SJSA1 (cell line): Measurements from ENCODE around the gene BLMH. TPM values are rescaled to one million over a fixed set of nuclear protein-coding genes. Genes with fewer than 3 reads are reported as not detected.

Experiments used
- DNase-seq, 2 experiments: peaks; one replicate each; pipeline ENCODE4 v3.0.0-alpha.2; 2015 to 2020; ENCODE audit warnings: low spot score in 2 of 2, low read depth in 1 of 2
- H3K27ac ChIP-seq: fragments of 250-450 bp; sonication (Bioruptor Pico); 2 replicates; pipeline ENCODE4 v1.5.1; 2020; ENCODE audit warnings: mild to moderate bottlenecking, moderate library complexity
- H3K27me3 ChIP-seq: fragments of 250-450 bp; sonication (Bioruptor Pico); replicated peaks from 2 replicates; pipeline ENCODE4 v1.5.1; 2020; ENCODE audit warnings: mild to moderate bottlenecking, moderate library complexity
- H3K36me3 ChIP-seq: fragments of 250-450 bp; sonication (Bioruptor Pico); 2 replicates; pipeline ENCODE4 v1.5.1; 2020; ENCODE audit warnings: mild to moderate bottlenecking
- H3K4me1 ChIP-seq: fragments of 250-450 bp; sonication (Bioruptor Pico); replicated peaks from 2 replicates; pipeline ENCODE4 v1.6.1; 2021; ENCODE audit warnings: mild to moderate bottlenecking
- H3K4me3 ChIP-seq: fragments of 250-450 bp; sonication (Bioruptor Pico); 2 replicates; pipeline ENCODE4 v1.5.1; 2020; ENCODE audit warnings: mild to moderate bottlenecking
- H3K9me3 ChIP-seq: fragments of 250-450 bp; sonication (Bioruptor Pico); replicated peaks from 2 replicates; pipeline ENCODE4 v1.5.1; 2020; ENCODE audit warnings: mild to moderate bottlenecking
- total RNA-seq: library from RNA; depleted of rRNA; stranded (reverse); fragments of >200 nt; shearing (Covaris generic); gene quantifications from 2 replicates; pipeline ENCODE4 v1.2.3, GENCODE V29; 2014; rRNA removed

BLMH gene, protein sequence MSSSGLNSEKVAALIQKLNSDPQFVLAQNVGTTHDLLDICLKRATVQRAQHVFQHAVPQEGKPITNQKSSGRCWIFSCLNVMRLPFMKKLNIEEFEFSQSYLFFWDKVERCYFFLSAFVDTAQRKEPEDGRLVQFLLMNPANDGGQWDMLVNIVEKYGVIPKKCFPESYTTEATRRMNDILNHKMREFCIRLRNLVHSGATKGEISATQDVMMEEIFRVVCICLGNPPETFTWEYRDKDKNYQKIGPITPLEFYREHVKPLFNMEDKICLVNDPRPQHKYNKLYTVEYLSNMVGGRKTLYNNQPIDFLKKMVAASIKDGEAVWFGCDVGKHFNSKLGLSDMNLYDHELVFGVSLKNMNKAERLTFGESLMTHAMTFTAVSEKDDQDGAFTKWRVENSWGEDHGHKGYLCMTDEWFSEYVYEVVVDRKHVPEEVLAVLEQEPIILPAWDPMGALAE
- total RNA-seq: 65.7 and 70.9 TPM in 2 replicates

DNA sequence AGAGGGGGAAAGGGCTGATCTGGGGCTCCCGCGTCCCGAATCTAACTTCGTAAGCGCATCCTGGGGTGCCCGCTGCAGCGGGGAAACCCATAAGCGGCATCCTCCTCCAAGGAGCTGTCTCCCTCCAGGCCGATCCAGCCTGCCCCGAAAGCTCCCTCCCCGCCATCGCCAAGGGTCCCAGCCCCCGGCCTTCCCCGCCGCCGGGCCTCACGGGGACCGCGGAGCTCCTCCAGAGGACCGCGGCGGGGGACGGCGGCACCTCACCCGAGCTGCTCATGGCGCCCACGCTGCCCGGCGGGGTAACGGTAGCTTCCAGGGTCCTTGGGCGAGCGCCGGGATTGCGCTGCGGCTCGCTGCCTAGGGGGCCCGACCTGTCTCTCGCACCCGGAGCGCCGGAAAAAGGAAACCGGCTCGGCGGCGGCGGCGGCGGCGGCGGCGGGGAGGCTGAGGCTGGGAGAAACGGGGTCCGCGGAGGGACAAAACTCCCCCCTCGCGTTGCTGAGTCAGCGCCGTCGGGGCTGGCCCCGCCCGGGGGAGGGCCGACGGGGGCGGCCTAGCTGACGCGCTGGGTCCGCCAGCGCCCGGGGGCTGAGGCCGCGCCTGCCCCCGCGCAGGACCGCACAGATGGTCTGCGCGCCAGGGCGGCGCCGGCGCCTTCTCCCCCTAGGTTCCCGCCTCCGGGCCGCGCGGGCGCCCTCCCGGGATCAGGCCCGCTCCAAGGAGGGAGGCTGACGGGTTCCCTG, at the start of gene BLMH:
Gene BLMH, minus strand, starts transcription at position 402 of the 743 bp plus-strand sequence. Its CDS starts 125 bp downstream, at position 277.
- no peaks in the 10 kb centered on the region for H3K9me3 ChIP-seq
- peak; percentile 89 to 92 for DNase-seq
- peak within 1 kb of the TSS; percentile 93 for H3K4me3 ChIP-seq
- peaks cover 27% of the 10 kb centered on the region for H3K4me1 ChIP-seq
- peak within 1 kb of the TSS; percentile 92 for H3K27ac ChIP-seq
- H3K27me3 ChIP-seq: no peaks in the 10 kb centered on the region
- peaks cover 45% of the 10 kb centered on the region for H3K36me3 ChIP-seq

DNA sequence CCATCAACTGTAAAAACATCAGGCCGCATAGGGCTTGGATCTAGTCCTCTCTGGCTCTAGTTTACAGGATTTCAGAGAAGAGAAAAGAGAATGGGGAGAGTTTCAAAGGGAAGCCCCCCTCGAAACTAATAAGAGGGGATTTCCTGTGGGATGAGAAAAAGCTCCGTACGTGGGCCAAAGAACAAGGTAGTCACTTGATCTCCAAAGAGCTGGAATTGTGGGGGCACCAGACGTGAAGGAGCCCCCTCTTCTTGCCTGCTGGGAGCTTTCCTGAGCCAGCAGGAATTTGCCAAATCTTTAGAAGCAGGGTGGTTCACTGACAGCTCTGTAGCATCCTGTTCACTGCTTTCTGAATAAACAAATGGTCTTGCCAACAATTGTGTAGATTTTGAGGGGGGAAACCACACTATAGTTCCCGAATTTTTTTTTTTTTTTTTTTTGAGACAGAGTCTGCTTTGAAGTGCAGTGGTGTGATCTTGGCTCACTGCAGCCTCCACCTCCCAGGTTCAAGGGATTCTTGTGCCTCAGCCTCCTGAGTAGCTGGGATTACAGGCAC, 49.1 kb upstream of the BLMH start:
- DNase-seq: peak in 1 of 2 experiments; percentile 54
- Histone ChIP-seq H3K27ac (peak overlapping the region; percentile 74), H3K36me3 (no peaks in the 10 kb centered on the region), H3K4me3 (no peak overlapping the region), H3K4me1 (peaks cover 26% of the 10 kb centered on the region), H3K9me3 (no peaks in the 10 kb centered on the region), H3K27me3 (no peaks in the 10 kb centered on the region)

DNA sequence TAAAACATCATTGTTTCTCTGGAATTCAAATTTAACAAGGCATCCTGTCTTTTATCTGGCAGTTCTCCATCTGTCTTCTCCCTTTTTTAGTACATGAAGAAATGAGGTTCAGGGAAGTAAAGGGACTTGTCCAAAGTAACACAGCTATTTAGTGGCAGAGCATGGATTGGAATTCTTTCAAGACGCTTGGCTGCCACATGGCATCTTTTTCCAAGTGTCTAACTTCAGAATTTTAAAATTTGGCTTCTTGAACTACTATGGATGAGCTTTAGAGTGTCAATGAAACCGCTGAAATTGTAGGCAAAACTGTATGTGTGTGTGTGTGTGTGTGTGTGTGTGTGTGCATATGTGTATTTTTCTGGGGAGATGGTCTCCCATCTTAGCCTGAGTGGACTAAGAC, 47.3 kb upstream of the BLMH start:
- H3K4me1 ChIP-seq: peaks cover 28% of the 10 kb centered on the region
- no peak overlapping the region for H3K27ac ChIP-seq
- no peaks in the 10 kb centered on the region for H3K36me3 ChIP-seq
- no peak overlapping the region for H3K4me3 ChIP-seq
- no peak for DNase-seq
- H3K9me3 ChIP-seq: no peaks in the 10 kb centered on the region
- no peaks in the 10 kb centered on the region for H3K27me3 ChIP-seq

DNA sequence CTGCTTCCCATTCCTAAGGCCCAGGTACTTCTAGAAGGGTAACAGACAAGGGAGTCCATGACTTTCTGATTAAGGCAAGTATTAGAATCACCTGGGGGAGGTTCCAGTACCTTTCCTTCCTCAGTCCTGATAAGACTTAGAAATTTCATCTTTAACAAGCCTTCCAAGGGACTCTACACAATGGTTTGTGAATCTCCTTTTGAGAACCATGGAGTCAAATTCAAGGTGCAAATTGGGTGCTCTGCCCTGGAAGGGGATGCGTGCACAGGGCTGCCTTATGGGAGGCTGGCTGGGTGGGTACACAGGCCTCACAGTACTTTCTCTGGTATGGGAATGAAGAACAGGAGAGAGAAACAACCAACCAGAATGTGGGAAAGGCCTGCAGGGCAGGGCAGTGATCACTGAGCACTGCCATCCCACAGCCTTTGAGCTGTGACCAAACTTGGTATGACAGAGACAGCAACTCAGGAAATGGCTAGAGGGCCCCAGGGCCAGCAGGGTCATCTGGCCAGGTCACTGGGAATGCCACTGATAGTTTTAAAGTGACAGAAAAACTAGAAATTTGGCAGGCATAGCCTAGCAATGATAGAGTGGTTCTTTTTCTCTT, 45.8 kb upstream of the BLMH start:
- Histone ChIP-seq H3K27ac (no peak overlapping the region), H3K9me3 (no peaks in the 10 kb centered on the region)

DNA sequence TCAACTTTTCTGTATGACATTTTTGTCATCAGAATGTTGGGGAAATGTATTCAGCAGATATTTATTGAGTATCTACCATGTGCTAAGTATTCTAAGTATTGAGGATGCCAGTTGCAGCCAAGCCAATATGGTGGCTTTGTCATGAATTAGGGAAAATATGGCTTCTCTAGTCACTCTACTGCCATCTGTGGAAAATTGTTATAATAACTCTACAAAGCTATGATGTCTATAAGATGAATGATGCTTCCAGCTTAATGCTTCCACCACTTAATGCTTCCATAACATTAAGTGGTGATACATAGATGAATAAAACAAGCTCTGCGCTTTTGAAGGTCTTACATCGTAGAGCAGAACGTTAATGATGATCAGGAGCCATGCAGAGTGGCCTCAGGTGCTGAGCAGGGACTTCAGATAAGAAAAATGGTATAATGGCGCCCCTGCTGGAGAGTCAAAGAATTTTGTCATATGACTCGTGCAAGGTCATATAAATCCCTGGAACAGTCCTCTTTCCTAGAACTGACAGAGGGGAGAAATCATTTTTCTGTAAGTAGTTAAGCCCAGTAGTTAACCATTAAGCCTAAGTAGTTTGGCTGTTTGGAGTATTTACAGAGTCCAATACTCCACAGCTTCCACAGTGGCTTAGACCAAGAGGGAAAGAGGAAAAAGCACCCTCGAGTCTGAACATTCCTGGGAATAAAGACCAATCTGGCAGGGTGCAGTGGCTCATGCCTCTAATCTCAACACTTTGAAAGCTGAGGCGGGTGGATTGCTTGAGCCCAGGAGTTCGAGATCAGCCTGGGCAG, 44.8 kb upstream of the BLMH start:
- Histone ChIP-seq H3K9me3 (no peaks in the 10 kb centered on the region), H3K4me1 (peaks cover 43% of the 10 kb centered on the region), H3K36me3 (no peaks in the 10 kb centered on the region), H3K27me3 (no peaks in the 10 kb centered on the region), H3K27ac (no peak overlapping the region), H3K4me3 (no peak overlapping the region)
- DNase-seq: peak; percentile 57 to 72

More for the DNA sequence above, 45.8 kb upstream of the BLMH start:
- no peak overlapping the region for H3K4me3 ChIP-seq
- H3K27me3 ChIP-seq: no peaks in the 10 kb centered on the region
- no peaks in the 10 kb centered on the region for H3K36me3 ChIP-seq
- no peak for DNase-seq
- H3K4me1 ChIP-seq: peaks cover 34% of the 10 kb centered on the region

DNA sequence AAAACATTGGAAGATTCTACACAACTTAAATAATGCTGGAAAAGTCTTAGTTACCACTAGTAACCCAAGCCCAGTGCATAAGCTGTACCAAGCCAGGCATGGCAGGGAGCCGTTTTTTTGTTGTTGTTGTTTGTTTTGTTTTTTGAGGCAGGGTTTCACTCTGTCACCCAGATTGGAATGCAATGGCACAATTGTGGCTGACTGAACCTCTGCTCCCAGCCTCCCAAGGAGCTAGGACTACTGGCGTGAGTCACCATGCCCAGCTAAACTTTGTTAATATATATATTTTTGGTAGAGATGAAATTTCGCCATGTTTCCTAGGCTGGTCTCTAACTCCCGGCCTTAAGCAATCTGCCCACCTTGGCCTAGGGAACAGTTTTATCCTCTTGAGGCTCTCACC, 42.7 kb upstream of the BLMH start:
- no peaks in the 10 kb centered on the region for H3K27me3 ChIP-seq
- H3K27ac ChIP-seq: no peak overlapping the region
- peaks cover 25% of the 10 kb centered on the region for H3K4me1 ChIP-seq
- H3K9me3 ChIP-seq: no peaks in the 10 kb centered on the region
- peak; percentile 39 to 62 for DNase-seq
- H3K4me3 ChIP-seq: no peak overlapping the region
- H3K36me3 ChIP-seq: no peaks in the 10 kb centered on the region

DNA sequence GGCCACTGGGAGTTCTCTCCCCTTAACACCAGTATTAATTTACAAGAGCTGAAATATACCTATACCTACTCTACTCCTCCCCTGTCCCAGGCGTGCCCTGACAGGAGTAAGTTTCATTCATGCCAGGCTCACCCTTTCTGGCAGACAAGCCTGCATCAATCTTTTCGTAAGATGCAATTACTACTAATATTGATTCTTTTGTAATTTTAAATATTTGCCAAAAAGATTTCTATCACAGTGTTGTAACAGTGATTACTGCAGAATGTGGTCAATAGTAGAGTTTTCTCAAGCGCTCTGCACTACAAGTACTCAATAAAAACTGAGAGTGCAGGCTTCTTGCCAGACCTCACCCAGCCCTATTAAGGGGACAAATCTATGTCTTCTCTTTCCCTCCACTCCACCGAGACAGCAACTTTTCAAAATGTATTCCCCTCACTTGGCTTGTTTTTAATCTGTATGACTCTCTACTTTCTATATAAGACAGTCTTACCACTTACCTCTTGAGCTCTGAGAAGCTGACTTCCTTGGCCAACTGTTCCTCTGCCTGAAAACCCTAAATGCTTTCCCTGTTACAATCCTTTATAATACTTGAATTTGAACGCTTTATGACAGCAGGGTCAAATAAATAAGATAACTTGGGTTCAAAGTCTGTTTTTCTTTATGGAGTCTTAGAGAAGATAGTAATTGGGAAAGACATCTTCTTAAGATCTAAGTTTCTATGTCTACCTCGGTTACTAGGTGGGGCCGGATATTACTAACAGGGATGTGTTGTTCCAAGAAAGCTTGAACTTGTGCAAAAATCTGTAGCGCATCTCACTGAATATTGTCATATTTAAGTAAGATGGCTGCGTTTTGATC, 42.0 kb upstream of the BLMH start, which contains the start of gene TMIGD1:
Gene TMIGD1, minus strand, starts transcription at position 555 of the 858 bp plus-strand sequence. CDS start 1,924 bp downstream, outside the sequence.
- no peak for DNase-seq
- H3K4me1 ChIP-seq: peaks cover 25% of the 10 kb centered on the region
- no peak within 1 kb of the TSS for H3K27ac ChIP-seq
- H3K27me3 ChIP-seq: no peaks in the 10 kb centered on the region
- H3K4me3 ChIP-seq: no peak within 1 kb of the TSS
- no peaks in the 10 kb centered on the region for H3K36me3 ChIP-seq
- no peaks in the 10 kb centered on the region for H3K9me3 ChIP-seq

DNA sequence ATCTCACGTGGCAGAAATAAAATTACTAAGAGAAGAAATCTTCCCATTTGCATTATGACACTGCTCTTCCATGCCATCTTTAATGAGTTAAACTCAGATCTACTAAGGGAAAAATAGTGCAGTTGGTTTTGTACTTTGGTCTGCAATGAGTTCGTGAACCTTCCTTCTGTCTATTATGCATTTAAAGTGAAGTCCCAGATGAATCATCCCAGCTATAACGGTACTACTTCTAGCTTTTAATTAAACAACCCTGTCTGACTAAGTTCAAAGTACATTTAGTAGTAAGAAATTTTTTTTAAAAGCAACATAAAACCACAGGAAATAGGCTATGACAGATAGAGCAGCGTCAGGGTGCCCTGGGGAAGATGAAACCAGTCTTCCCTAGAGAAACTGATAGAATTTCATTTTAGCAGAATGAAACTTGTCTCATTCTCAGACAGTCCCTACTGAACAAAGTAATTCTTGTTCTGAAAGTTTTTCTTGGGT, 40.4 kb upstream of the BLMH start:
- no peaks in the 10 kb centered on the region for H3K9me3 ChIP-seq
- no peak overlapping the region for H3K4me3 ChIP-seq
- peak overlapping the region; percentile 41 for H3K27ac ChIP-seq
- DNase-seq: peak in 1 of 2 experiments; percentile 57
- no peaks in the 10 kb centered on the region for H3K27me3 ChIP-seq
- peaks cover 25% of the 10 kb centered on the region for H3K4me1 ChIP-seq
- no peaks in the 10 kb centered on the region for H3K36me3 ChIP-seq

DNA sequence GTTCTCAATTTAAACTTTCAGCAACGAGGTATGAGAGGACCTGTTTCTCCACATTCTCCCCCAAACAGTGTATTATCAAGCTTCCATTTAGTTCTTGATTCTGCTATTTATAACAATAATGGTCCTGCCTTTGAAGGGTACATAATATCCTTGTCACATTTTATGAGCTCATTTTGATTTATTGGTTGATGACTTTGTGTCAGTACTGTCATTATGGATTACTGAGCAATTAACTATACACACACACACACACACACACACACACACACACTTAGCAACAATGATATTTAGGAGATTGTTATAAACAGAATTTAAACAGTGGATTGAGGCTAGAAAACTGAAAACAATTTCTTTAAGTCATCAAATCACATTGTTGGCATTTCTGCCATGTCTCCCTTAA, 35.1 kb upstream of the BLMH start:
- Histone ChIP-seq H3K36me3 (no peaks in the 10 kb centered on the region), H3K4me3 (no peak overlapping the region), H3K4me1 (peaks cover 8% of the 10 kb centered on the region), H3K27ac (no peak overlapping the region), H3K9me3 (no peaks in the 10 kb centered on the region), H3K27me3 (no peaks in the 10 kb centered on the region)
- no peak for DNase-seq

DNA sequence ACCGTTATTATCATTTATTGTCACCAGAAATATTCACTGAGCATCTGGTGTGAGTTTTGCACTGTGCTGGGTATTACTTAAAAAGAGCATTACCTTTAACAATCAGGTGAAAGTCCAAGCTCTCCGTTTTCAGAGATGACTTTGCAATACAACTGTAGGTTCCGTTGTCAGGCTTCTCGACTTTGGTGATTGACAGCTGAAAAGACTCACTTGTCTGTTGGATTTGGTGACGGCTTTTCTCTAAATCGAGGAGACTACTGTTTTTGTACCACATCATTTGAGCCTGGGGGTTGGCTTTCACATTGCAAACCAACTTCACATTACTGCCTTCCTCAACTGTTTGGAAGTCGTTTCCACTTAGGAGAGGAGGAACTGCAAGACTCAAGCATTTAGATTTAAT, 33.0 kb upstream of the BLMH start:
- no peaks in the 10 kb centered on the region for H3K9me3 ChIP-seq
- no peaks in the 10 kb centered on the region for H3K36me3 ChIP-seq
- H3K4me3 ChIP-seq: no peak overlapping the region
- no peak for DNase-seq
- peaks cover 5% of the 10 kb centered on the region for H3K4me1 ChIP-seq
- H3K27me3 ChIP-seq: no peaks in the 10 kb centered on the region
- H3K27ac ChIP-seq: no peak overlapping the region

DNA sequence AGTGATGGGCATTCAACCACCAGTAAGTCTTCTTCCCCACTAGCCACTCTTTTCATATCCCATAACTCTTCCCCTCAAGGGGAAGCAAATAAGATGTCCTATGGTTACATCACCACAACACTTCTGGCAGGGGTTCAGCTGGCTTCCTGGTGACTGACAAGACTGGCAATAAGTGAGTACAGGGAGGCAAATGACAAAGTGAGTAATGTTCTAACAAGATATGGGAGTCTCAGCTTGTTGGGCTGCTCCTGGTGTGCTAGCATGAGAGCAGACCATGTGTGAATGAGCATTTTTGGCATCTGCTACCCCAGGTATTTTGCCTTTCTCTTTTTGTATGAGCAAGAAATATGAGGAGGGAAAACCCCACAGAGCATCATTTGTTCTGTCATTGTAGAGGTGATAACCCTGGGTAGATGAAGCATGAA, 32.2 kb upstream of the BLMH start:
- DNase-seq: peak in 1 of 2 experiments; percentile 25
- no peak overlapping the region for H3K4me3 ChIP-seq
- no peak overlapping the region for H3K27ac ChIP-seq
- H3K4me1 ChIP-seq: peaks cover 5% of the 10 kb centered on the region
- H3K27me3 ChIP-seq: no peaks in the 10 kb centered on the region
- H3K9me3 ChIP-seq: no peaks in the 10 kb centered on the region
- H3K36me3 ChIP-seq: no peaks in the 10 kb centered on the region

DNA sequence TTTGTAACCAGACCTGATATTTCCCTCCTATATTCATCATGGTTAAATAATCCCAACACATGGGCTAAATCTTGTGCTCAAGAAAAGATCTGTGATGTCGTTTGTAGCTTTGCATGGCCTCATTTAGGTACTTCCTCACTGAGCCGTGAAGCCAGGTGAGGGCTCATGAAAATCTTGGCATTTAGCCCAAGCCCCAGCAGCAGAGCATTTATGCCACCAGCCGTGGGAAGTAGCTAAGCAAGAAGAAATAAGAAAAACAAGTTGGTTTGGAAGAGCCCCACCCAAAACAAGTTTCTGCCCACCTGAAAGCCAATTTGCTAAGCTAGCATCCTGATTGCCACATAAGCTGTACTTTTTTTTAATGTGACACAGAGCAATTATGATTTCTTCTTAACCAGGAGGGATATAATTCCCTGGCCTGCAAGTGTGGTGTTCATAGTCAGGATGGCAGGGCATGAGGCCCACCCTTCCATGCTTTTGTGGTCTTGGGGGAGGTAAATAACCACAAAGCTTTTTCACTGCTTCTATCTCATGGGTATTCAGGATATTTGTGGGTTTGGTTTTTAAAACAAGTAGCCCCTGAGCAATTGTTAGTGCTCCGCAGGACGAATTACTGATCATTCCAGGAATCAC, 31.6 kb upstream of the BLMH start:
- Histone ChIP-seq H3K27me3 (no peaks in the 10 kb centered on the region), H3K27ac (no peak overlapping the region), H3K9me3 (no peaks in the 10 kb centered on the region), H3K36me3 (no peaks in the 10 kb centered on the region), H3K4me1 (peaks cover 5% of the 10 kb centered on the region), H3K4me3 (no peak overlapping the region)
- DNase-seq: peak in 1 of 2 experiments; percentile 15
